Measurements from ENCODE around the gene MORF4L2.

MORF4L2 gene

GRCh38 chrX:103626855-103627254 lies 59.6 kb downstream of the MORF4L2 start:
- H3K4me1 ChIP-seq (ENCODE audit: control insufficient read depth in 1 of 2, insufficient read depth in 2 of 2, low read length in 2 of 2) = peaks cover 4 to 5% of the 10 kb centered on the region in 2 donors
- H3K27me3 ChIP-seq (ENCODE audit: low read depth, low read length) = no peaks in the 10 kb centered on the region
- no peak overlapping the region for H3K27ac ChIP-seq (ENCODE audit: low read length)
- H3K9me3 ChIP-seq (ENCODE audit: control insufficient read depth in 1 of 2, low read length in 2 of 2) = no peaks in the 10 kb centered on the region
- no peak overlapping the region for H3K4me3 ChIP-seq (ENCODE audit: low read depth in 1 of 2, low read length in 2 of 2)
- no peaks in the 10 kb centered on the region for H3K36me3 ChIP-seq (ENCODE audit: control insufficient read depth in 1 of 2, insufficient read depth in 2 of 2, low read length in 2 of 2)
